ENCODE measurements around the gene PKHD1. TPM values are rescaled to one million over a fixed set of nuclear protein-coding genes. Genes with fewer than 3 reads are reported as not detected.

PKHD1 gene
- total and polyA plus RNA-seq, 4 experiments from 2014 or later = not detected

DNA sequence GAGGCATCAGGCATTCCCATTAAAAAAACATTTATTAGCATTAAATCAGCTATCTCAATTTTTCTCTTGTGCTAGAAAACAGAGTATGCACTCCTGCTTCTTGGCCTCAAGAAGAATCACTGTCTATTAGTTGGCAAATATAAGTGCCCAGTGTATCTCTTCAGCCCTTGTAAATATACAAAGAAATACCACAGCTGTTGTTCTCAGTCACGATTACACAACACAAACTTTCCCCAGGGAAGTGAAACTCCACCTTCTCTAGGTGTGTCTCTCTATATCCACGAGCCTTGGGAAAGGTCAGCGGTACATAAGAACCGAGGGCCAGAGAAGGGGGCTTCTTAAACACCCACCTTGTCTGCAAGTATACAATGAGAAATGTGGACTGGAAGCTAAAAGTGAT is 194.7 kb downstream of the PKHD1 start:
- no peaks in the 10 kb centered on the region for H3K4me1 Mint-ChIP-seq
- peaks cover 0 to 3% of the 10 kb centered on the region in 2 donors for H3K27me3 Mint-ChIP-seq
- Histone ChIP-seq H3K4me1 (ENCODE audit: insufficient read depth, low read length) (no peaks in the 10 kb centered on the region), H3K27me3 (ENCODE audit: insufficient read depth, low read length) (no peaks in the 10 kb centered on the region), H3K4me3 (ENCODE audit: low read length in 2 of 2) (no peak overlapping the region), H3K27ac (ENCODE audit: low read depth, low read length) (no peak overlapping the region), H3K36me3 (ENCODE audit: insufficient read depth, low read length) (no peaks in the 10 kb centered on the region), H3K9me3 (ENCODE audit: control insufficient read depth in 1 of 2, low read length in 2 of 2) (no peaks in the 10 kb centered on the region)
- H3K27ac Mint-ChIP-seq = no peak overlapping the region
- DNase-seq = no peak
- ChIA-PET POLR2A (ENCODE audit: partially characterized antibody) (no interaction called here), CTCF (ENCODE audit: partially characterized antibody) (no interaction called here)
- H3K36me3 Mint-ChIP-seq = no peaks in the 10 kb centered on the region
- no peak overlapping the region for H3K4me3 Mint-ChIP-seq
- H3K9me3 Mint-ChIP-seq = peaks cover 0 to 8% (median under 1%) of the 10 kb centered on the region in 8 donors
- intact Hi-C loops (cut with micrococcal nuclease) = no loop called here

DNA sequence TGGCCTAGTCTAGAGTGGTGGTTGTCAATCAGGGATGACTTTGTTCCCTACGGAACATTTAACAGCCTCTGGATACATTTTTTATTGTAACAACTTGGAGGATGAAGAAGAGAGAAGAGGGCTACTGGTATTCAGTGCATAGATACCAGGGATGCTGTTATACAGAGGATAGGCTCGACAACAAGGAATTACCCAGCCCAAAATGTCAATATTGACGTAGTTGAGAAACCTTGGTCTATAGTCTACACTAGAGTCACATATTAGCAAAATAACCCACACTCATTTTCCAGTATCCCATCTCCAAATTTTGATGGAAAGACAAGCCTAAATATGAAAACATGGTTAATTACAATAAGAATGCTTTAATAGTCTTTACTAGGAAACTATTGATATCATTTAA is 195.1 kb downstream of the PKHD1 start:
- H3K4me1 ChIP-seq (ENCODE audit: insufficient read depth, low read length) = no peaks in the 10 kb centered on the region
- intact Hi-C loops (cut with micrococcal nuclease) = no loop called here

DNA sequence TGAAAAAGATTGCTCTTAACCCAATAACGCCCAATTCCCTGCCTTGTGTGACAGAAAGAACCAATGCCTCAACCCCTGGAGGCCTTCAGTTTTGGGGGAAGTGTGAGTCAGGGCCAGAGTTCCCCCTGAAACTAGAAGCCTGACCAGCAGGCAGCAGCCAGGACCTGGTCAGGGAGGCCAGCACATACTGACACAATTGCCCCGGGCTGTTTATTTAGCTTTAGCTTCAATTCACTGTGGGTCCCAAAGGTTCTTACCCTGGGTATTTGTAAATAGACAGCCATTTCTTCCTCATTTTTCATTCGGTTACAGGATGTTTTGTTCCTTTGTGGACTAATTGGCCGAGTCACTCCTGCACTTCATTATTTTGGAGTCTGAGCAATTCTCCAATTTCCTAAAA is 195.6 kb downstream of the PKHD1 start:
- Histone ChIP-seq H3K27me3 (ENCODE audit: insufficient read depth, low read length) (no peaks in the 10 kb centered on the region), H3K4me3 (ENCODE audit: low read length in 2 of 2) (no peak overlapping the region), H3K27ac (ENCODE audit: low read depth, low read length) (no peak overlapping the region), H3K36me3 (ENCODE audit: insufficient read depth, low read length) (no peaks in the 10 kb centered on the region), H3K9me3 (ENCODE audit: control insufficient read depth in 1 of 2, low read length in 2 of 2) (no peaks in the 10 kb centered on the region), H3K4me1 (ENCODE audit: insufficient read depth, low read length) (no peaks in the 10 kb centered on the region)
- no peaks in the 10 kb centered on the region for H3K36me3 Mint-ChIP-seq
- intact Hi-C loops (cut with micrococcal nuclease) = no loop called here
- peaks cover 0 to 4% of the 10 kb centered on the region in 2 donors for H3K27me3 Mint-ChIP-seq
- H3K4me1 Mint-ChIP-seq = no peaks in the 10 kb centered on the region
- DNase-seq = no peak
- CTCF ChIA-PET (ENCODE audit: partially characterized antibody) = no interaction called here
- H3K9me3 Mint-ChIP-seq = peaks cover 0 to 8% (median under 1%) of the 10 kb centered on the region in 8 donors
- no peak overlapping the region for H3K27ac Mint-ChIP-seq
- POLR2A ChIA-PET (ENCODE audit: partially characterized antibody) = no interaction called here
- no peak overlapping the region for H3K4me3 Mint-ChIP-seq

More for the DNA sequence above, 195.1 kb downstream of the PKHD1 start:
- ChIA-PET POLR2A (ENCODE audit: partially characterized antibody) (no interaction called here), CTCF (ENCODE audit: partially characterized antibody) (no interaction called here)
- no peak for DNase-seq
- Mint-ChIP-seq H3K27ac (no peak overlapping the region), H3K4me1 (no peaks in the 10 kb centered on the region), H3K4me3 (no peak overlapping the region), H3K9me3 (peaks cover 0 to 8% (median under 1%) of the 10 kb centered on the region in 8 donors), H3K27me3 (peaks cover 0 to 4% of the 10 kb centered on the region in 2 donors), H3K36me3 (no peaks in the 10 kb centered on the region)
- Histone ChIP-seq H3K9me3 (ENCODE audit: control insufficient read depth in 1 of 2, low read length in 2 of 2) (no peaks in the 10 kb centered on the region), H3K27me3 (ENCODE audit: insufficient read depth, low read length) (no peaks in the 10 kb centered on the region), H3K27ac (ENCODE audit: low read depth, low read length) (no peak overlapping the region), H3K36me3 (ENCODE audit: insufficient read depth, low read length) (no peaks in the 10 kb centered on the region), H3K4me3 (ENCODE audit: low read length in 2 of 2) (no peak overlapping the region)

DNA sequence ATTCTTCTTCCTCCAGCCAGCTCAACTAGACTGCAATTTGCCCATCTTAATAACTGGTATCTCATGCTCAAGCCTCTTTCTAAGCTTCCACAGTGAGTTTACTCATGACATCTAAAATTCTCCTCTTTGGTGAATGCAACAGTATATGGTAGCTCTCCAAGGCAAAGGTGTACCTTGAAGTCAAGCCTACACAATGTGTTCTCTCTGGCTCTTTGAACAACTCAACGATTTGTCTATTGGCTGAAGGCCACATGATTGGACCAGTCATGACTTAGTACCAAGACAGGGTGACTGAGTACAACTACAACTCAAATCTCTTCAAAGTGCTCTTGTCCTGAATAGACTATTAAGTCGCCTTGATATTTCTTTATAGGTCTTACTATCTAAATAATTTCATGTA is 199.6 kb downstream of the PKHD1 start:
- no peak for DNase-seq
- Mint-ChIP-seq H3K4me1 (no peaks in the 10 kb centered on the region), H3K9me3 (peaks cover 0 to 5% (median under 1%) of the 10 kb centered on the region in 8 donors), H3K27me3 (peaks cover 0 to 4% of the 10 kb centered on the region in 2 donors), H3K36me3 (no peaks in the 10 kb centered on the region), H3K27ac (no peak overlapping the region), H3K4me3 (no peak overlapping the region)
- no peak overlapping the region for H3K4me3 ChIP-seq (ENCODE audit: low read length in 2 of 2)
- POLR2A ChIA-PET (ENCODE audit: partially characterized antibody) = no interaction called here
- H3K9me3 ChIP-seq (ENCODE audit: control insufficient read depth in 1 of 2, low read length in 2 of 2) = no peaks in the 10 kb centered on the region
- H3K27ac ChIP-seq (ENCODE audit: low read depth, low read length) = no peak overlapping the region
- no peaks in the 10 kb centered on the region for H3K4me1 ChIP-seq (ENCODE audit: insufficient read depth, low read length)
- H3K27me3 ChIP-seq (ENCODE audit: insufficient read depth, low read length) = no peaks in the 10 kb centered on the region
- CTCF ChIA-PET (ENCODE audit: partially characterized antibody) = no interaction called here
- H3K36me3 ChIP-seq (ENCODE audit: insufficient read depth, low read length) = no peaks in the 10 kb centered on the region
- intact Hi-C loops (cut with micrococcal nuclease) = no loop called here

DNA sequence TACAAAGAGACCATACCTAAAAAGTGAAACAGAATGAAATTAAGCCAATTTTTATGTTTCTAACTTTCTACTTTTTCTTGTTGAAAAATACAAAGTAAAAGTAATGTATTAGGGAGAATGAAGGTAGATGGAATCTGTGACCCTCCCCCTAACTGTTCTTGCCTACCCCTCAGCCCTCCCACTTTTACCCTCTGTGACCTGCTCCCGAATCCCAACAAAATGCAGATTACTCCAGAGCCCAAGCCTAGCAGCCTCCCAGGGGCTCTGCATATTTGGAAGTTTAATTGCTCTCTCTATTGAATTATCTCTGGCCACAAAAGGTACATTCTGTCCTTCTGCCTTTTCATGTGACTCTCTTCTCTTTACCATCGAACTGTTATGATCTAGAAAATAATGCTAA is 201.5 kb downstream of the PKHD1 start:
- Histone ChIP-seq H3K27ac (ENCODE audit: low read depth, low read length) (no peak overlapping the region), H3K9me3 (ENCODE audit: control insufficient read depth in 1 of 2, low read length in 2 of 2) (no peaks in the 10 kb centered on the region), H3K4me1 (ENCODE audit: insufficient read depth, low read length) (no peaks in the 10 kb centered on the region), H3K27me3 (ENCODE audit: insufficient read depth, low read length) (no peaks in the 10 kb centered on the region), H3K36me3 (ENCODE audit: insufficient read depth, low read length) (no peaks in the 10 kb centered on the region), H3K4me3 (ENCODE audit: low read length in 2 of 2) (no peak overlapping the region)
- H3K4me3 Mint-ChIP-seq = no peak overlapping the region
- no peak for DNase-seq
- peaks cover 0 to 5% (median under 1%) of the 10 kb centered on the region in 8 donors for H3K9me3 Mint-ChIP-seq
- H3K4me1 Mint-ChIP-seq = no peaks in the 10 kb centered on the region
- no peak overlapping the region for H3K27ac Mint-ChIP-seq
- CTCF ChIA-PET (ENCODE audit: partially characterized antibody) = no interaction called here
- H3K36me3 Mint-ChIP-seq = no peaks in the 10 kb centered on the region
- POLR2A ChIA-PET (ENCODE audit: partially characterized antibody) = no interaction called here
- peaks cover 0 to 4% of the 10 kb centered on the region in 2 donors for H3K27me3 Mint-ChIP-seq
- intact Hi-C loops (cut with micrococcal nuclease) = no loop called here

DNA sequence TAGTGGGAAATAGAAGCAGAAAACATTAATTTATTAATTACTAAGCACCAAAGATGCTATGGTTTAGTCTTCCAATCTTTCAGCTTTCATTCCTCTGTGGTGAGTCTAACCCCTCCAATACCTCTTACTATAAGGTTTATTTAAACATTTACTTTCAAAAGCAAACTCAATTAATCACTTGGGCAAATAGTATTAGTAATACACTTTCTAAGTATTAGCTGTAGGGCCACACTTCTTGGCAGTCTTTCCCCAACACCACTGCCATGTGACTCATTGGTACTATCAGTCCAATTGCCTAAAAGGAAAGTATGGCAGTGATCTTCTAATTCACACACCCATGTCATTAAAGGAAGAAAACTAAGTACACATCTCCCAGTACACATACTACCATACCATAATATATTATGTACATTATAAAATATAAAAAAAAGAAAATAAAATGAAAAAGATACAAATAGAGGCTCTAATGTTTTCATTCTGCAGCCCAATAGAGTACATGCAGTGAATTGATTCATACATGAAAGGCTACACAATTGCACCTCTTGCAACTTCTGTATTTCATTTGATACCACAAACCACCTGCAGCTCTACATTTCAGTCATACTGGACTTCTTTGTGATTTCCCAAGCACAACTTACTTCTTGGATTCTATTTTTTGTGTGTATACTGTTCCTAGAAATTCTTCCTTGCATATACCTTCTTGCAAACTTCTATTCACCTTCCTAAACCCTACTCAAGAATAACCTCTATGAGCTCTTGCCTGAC is 218.6 kb downstream of the PKHD1 start:
- POLR2A ChIA-PET (ENCODE audit: partially characterized antibody) = no interaction called here
- Mint-ChIP-seq H3K27ac (no peak overlapping the region), H3K4me3 (no peak overlapping the region)

DNA sequence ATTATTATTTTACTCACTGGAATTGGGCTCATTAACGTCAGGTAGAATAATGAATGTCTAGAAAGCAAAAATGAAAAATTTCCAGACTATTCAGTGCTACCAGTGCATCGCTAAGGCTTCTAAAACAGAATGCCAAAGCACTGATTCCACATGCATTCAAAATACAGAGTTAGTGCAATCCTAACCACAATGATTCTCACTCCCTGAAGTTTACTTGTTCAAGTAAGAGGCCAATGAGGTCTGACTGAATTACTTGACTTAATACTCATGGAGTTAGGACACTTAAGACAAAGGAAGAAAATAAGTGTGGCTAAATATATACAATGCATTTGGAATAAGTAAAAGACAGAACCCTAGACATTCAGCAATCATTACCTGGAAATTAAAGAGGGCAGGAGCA is 220.5 kb downstream of the PKHD1 start:
- Mint-ChIP-seq H3K27ac (no peak overlapping the region), H3K27me3 (peaks cover 4 to 7% of the 10 kb centered on the region in 2 donors), H3K4me1 (no peaks in the 10 kb centered on the region), H3K9me3 (peaks cover 0 to 2% (median 0%) of the 10 kb centered on the region in 8 donors), H3K4me3 (no peak overlapping the region), H3K36me3 (no peaks in the 10 kb centered on the region)
- Histone ChIP-seq H3K36me3 (ENCODE audit: insufficient read depth, low read length) (no peaks in the 10 kb centered on the region), H3K27ac (ENCODE audit: low read depth, low read length) (no peak overlapping the region), H3K4me1 (ENCODE audit: insufficient read depth, low read length) (no peaks in the 10 kb centered on the region), H3K9me3 (ENCODE audit: control insufficient read depth in 1 of 2, low read length in 2 of 2) (no peaks in the 10 kb centered on the region), H3K27me3 (ENCODE audit: insufficient read depth, low read length) (no peaks in the 10 kb centered on the region), H3K4me3 (ENCODE audit: low read length in 2 of 2) (no peak overlapping the region)
- intact Hi-C loops (cut with micrococcal nuclease) = no loop called here
- CTCF ChIA-PET (ENCODE audit: partially characterized antibody) = no interaction called here
- no peak for DNase-seq
- POLR2A ChIA-PET (ENCODE audit: partially characterized antibody) = no interaction called here

More for the DNA sequence above, 218.6 kb downstream of the PKHD1 start:
- H3K36me3 Mint-ChIP-seq = no peaks in the 10 kb centered on the region
- peaks cover 4 to 7% of the 10 kb centered on the region in 2 donors for H3K27me3 Mint-ChIP-seq
- CTCF ChIA-PET (ENCODE audit: partially characterized antibody) = no interaction called here
- H3K4me1 ChIP-seq (ENCODE audit: insufficient read depth, low read length) = no peaks in the 10 kb centered on the region
- H3K9me3 Mint-ChIP-seq = peaks cover 0 to 5% (median 0%) of the 10 kb centered on the region in 8 donors
- no peak overlapping the region for H3K4me3 ChIP-seq (ENCODE audit: low read length in 2 of 2)
- no peaks in the 10 kb centered on the region for H3K27me3 ChIP-seq (ENCODE audit: insufficient read depth, low read length)
- H3K27ac ChIP-seq (ENCODE audit: low read depth, low read length) = no peak overlapping the region
- DNase-seq = no peak
- no peaks in the 10 kb centered on the region for H3K9me3 ChIP-seq (ENCODE audit: control insufficient read depth in 1 of 2, low read length in 2 of 2)
- intact Hi-C loops (cut with micrococcal nuclease) = no loop called here
- H3K36me3 ChIP-seq (ENCODE audit: insufficient read depth, low read length) = no peaks in the 10 kb centered on the region
- no peaks in the 10 kb centered on the region for H3K4me1 Mint-ChIP-seq
